Neural cell (in vitro differentiated cells): ENCODE results near the gene AFF2. TPM values are rescaled to one million over a fixed set of nuclear protein-coding genes. Genes with fewer than 3 reads are reported as not detected.

ENCODE experiments used
- H2AFZ ChIP-seq: fragments of 200-600, 300-800 bp; sonication (generic), shearing (Covaris generic); 2 replicates; pipeline ENCODE4 v1.6.0; 2014; ENCODE audit warnings: low read depth, mild to moderate bottlenecking, antibody characterized with exemption, low read length, moderate library complexity
- H3F3A ChIP-seq: fragments of 200-600 bp; shearing (Covaris generic); 2 replicates; pipeline ENCODE4 v1.6.1; 2016; ENCODE audit warnings: mild to moderate bottlenecking, moderate library complexity, mixed read lengths, antibody characterized with exemption, low read length; ENCODE audit not compliant: insufficient read depth, poor library complexity, severe bottlenecking
- H3K27ac ChIP-seq: fragments of 200-600, 300-800 bp; sonication (generic), shearing (Covaris generic); 2 replicates; pipeline ENCODE4 v1.5.1; 2014; ENCODE audit warnings: mild to moderate bottlenecking, low read length, moderate library complexity
- H3K27me3 ChIP-seq: fragments of 300-800, 200-600 bp; sonication (generic), shearing (Covaris generic); 2 replicates; pipeline ENCODE4 v1.6.0; 2014; ENCODE audit warnings: mild to moderate bottlenecking, low read depth, low read length, moderate library complexity; ENCODE audit not compliant: insufficient read depth
- H3K36me3 ChIP-seq: fragments of 300-800, 200-600 bp; sonication (generic), shearing (Covaris generic); 2 replicates; pipeline ENCODE4 v1.5.1; 2014; ENCODE audit warnings: mild to moderate bottlenecking, antibody characterized with exemption, low read length, moderate library complexity; ENCODE audit not compliant: insufficient read depth
- H3K4me2 ChIP-seq: fragments of 300-800, 200-600 bp; sonication (generic), shearing (Covaris generic); 2 replicates; pipeline ENCODE4 v1.6.0; 2014; ENCODE audit warnings: mild to moderate bottlenecking, low read length
- H3K4me3 ChIP-seq: fragments of 300-800, 200-600 bp; sonication (generic), shearing (Covaris generic); 2 replicates; pipeline ENCODE4 v1.5.1; 2014; ENCODE audit warnings: mild to moderate bottlenecking, low read length, moderate library complexity
- H3K79me2 ChIP-seq: fragments of 200-600 bp; shearing (Covaris generic); replicated peaks from 2 replicates; pipeline ENCODE4 v1.6.0; 2014; ENCODE audit warnings: mild to moderate bottlenecking, low read length, moderate library complexity; ENCODE audit not compliant: insufficient read depth
- H3K9ac ChIP-seq: fragments of 300-800, 200-600 bp; sonication (generic), shearing (Covaris generic); 2 replicates; pipeline ENCODE4 v1.6.1; 2016; ENCODE audit warnings: mild to moderate bottlenecking, low read length, mixed read lengths
- H3K9me2 ChIP-seq: fragments of 200-600 bp; shearing (Covaris generic); 2 replicates; pipeline ENCODE4 v1.6.1; 2016; ENCODE audit warnings: mild to moderate bottlenecking, low read length, mixed read lengths; ENCODE audit not compliant: insufficient read depth
- H3K9me3 ChIP-seq: fragments of 200-600, 300-800 bp; sonication (generic), shearing (Covaris generic); 2 replicates; pipeline ENCODE4 v1.6.1; 2016; ENCODE audit warnings: mild to moderate bottlenecking, mixed run types, low read length, moderate library complexity, mixed read lengths
- H4K20me1 ChIP-seq: fragments of 200-600 bp; shearing (Covaris generic); 2 replicates; pipeline ENCODE4 v1.6.1; 2016; ENCODE audit warnings: mild to moderate bottlenecking, mixed run types; ENCODE audit not compliant: insufficient read depth
- EP300 ChIP-seq: fragments of 450-650 bp; conservative IDR thresholded peaks from 2 replicates; pipeline ENCODE4 v1.6.1; 2014; ENCODE audit warnings: antibody characterized with exemption, mild to moderate bottlenecking, moderate library complexity; ENCODE audit not compliant: poor library complexity, severe bottlenecking
- EZH2 ChIP-seq: fragments of 200-600, 300-800 bp; shearing (Covaris generic), sonication (generic); IDR thresholded peaks from 2 replicates; pipeline ENCODE4 v1.6.1; 2014; ENCODE audit warnings: antibody characterized with exemption, low read length, borderline replicate concordance, mild to moderate bottlenecking; ENCODE audit not compliant: insufficient read depth, poor library complexity, severe bottlenecking
- MXI1 ChIP-seq: fragments of 450-650 bp; conservative IDR thresholded peaks from 2 replicates; pipeline ENCODE4 v1.6.1; 2014; ENCODE audit warnings: antibody characterized with exemption, mild to moderate bottlenecking; ENCODE audit not compliant: poor library complexity, severe bottlenecking
- POLR2AphosphoS5 ChIP-seq: IDR thresholded peaks from 2 replicates; pipeline ENCODE4 v1.6.1; 2012
- RAD21 ChIP-seq: fragments of 450-650 bp; conservative IDR thresholded peaks from 2 replicates; pipeline ENCODE4 v1.6.1; 2014; ENCODE audit warnings: antibody characterized with exemption, mild to moderate bottlenecking, moderate library complexity
- SMC3 ChIP-seq: fragments of 450-650 bp; conservative IDR thresholded peaks from 2 replicates; pipeline ENCODE4 v1.6.1; 2014; ENCODE audit warnings: antibody characterized with exemption, mild to moderate bottlenecking, moderate library complexity; ENCODE audit not compliant: poor library complexity
- TAF1 ChIP-seq: IDR thresholded peaks from 2 replicates; pipeline ENCODE4 v1.6.1; 2012; ENCODE audit warnings: low read depth
- polyA plus RNA-seq: library from polyadenylated mRNA; depleted of rRNA; stranded (reverse); fragments of >200 nt; gene quantifications from 2 replicates; pipeline ENCODE4 v1.2.3, GENCODE V29; 2014
- TF ChIP-seq, protein P1 (sequence below): IDR thresholded peaks from 2 replicates; pipeline ENCODE4 v1.6.1; 2012; ENCODE audit warnings: borderline replicate concordance
- TF ChIP-seq, protein P2 (sequence below): fragments of 450-650 bp; IDR thresholded peaks from 2 replicates; pipeline ENCODE4 v1.5.1; 2014; ENCODE audit warnings: antibody characterized with exemption, mild to moderate bottlenecking, moderate library complexity; ENCODE audit not compliant: poor library complexity, severe bottlenecking

Gene AFF2
- polyA plus RNA-seq, 1 donor from 2014 or later: 10.5 TPM

- Histone ChIP-seq H3K9me3 (no peaks in the 10 kb centered on the region), H3F3A (no peaks in the 10 kb centered on the region), H3K36me3 (no peaks in the 10 kb centered on the region), H3K9me2 (no peaks in the 10 kb centered on the region), H3K27ac (no peak overlapping the region), H3K27me3 (no peaks in the 10 kb centered on the region), H3K4me3 (no peak overlapping the region), H3K4me2 (no peak overlapping the region), H2AFZ (no peak overlapping the region), H4K20me1 (no peaks in the 10 kb centered on the region), H3K79me2 (no peaks in the 10 kb centered on the region), H3K9ac (no peak overlapping the region)
- TF ChIP-seq TAF1 (no peak), RAD21 (no peak), POLR2AphosphoS5 (no peak), SMC3 (no peak), EZH2 (no peak), MXI1 (no peak), EP300 (no peak)
- TF ChIP-seq, protein P1, sequence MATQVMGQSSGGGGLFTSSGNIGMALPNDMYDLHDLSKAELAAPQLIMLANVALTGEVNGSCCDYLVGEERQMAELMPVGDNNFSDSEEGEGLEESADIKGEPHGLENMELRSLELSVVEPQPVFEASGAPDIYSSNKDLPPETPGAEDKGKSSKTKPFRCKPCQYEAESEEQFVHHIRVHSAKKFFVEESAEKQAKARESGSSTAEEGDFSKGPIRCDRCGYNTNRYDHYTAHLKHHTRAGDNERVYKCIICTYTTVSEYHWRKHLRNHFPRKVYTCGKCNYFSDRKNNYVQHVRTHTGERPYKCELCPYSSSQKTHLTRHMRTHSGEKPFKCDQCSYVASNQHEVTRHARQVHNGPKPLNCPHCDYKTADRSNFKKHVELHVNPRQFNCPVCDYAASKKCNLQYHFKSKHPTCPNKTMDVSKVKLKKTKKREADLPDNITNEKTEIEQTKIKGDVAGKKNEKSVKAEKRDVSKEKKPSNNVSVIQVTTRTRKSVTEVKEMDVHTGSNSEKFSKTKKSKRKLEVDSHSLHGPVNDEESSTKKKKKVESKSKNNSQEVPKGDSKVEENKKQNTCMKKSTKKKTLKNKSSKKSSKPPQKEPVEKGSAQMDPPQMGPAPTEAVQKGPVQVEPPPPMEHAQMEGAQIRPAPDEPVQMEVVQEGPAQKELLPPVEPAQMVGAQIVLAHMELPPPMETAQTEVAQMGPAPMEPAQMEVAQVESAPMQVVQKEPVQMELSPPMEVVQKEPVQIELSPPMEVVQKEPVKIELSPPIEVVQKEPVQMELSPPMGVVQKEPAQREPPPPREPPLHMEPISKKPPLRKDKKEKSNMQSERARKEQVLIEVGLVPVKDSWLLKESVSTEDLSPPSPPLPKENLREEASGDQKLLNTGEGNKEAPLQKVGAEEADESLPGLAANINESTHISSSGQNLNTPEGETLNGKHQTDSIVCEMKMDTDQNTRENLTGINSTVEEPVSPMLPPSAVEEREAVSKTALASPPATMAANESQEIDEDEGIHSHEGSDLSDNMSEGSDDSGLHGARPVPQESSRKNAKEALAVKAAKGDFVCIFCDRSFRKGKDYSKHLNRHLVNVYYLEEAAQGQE: no peak
- TF ChIP-seq, protein P2, sequence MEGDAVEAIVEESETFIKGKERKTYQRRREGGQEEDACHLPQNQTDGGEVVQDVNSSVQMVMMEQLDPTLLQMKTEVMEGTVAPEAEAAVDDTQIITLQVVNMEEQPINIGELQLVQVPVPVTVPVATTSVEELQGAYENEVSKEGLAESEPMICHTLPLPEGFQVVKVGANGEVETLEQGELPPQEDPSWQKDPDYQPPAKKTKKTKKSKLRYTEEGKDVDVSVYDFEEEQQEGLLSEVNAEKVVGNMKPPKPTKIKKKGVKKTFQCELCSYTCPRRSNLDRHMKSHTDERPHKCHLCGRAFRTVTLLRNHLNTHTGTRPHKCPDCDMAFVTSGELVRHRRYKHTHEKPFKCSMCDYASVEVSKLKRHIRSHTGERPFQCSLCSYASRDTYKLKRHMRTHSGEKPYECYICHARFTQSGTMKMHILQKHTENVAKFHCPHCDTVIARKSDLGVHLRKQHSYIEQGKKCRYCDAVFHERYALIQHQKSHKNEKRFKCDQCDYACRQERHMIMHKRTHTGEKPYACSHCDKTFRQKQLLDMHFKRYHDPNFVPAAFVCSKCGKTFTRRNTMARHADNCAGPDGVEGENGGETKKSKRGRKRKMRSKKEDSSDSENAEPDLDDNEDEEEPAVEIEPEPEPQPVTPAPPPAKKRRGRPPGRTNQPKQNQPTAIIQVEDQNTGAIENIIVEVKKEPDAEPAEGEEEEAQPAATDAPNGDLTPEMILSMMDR: no peak
Observed at GRCh38 chrX:149010013-149010852, 509.8 kb downstream of the AFF2 start.

GRCh38 chrX:149010853-149011224, 510.4 kb downstream of the AFF2 start:
- no peak overlapping the region for H2AFZ ChIP-seq
- no peaks in the 10 kb centered on the region for H3K9me3 ChIP-seq
- H3K79me2 ChIP-seq: no peaks in the 10 kb centered on the region
- H3K9ac ChIP-seq: no peak overlapping the region
- H4K20me1 ChIP-seq: no peaks in the 10 kb centered on the region
- H3K4me3 ChIP-seq: no peak overlapping the region
- H3K27ac ChIP-seq: no peak overlapping the region
- TF ChIP-seq MXI1 (no peak), RAD21 (no peak), TAF1 (no peak), SMC3 (no peak), EZH2 (no peak), EP300 (no peak), POLR2AphosphoS5 (no peak)
- TF ChIP-seq, protein P2: no peak
- TF ChIP-seq, protein P1: no peak
- H3K9me2 ChIP-seq: no peaks in the 10 kb centered on the region
- H3K27me3 ChIP-seq: no peaks in the 10 kb centered on the region
- H3F3A ChIP-seq: no peaks in the 10 kb centered on the region
- H3K4me2 ChIP-seq: no peak overlapping the region
- no peaks in the 10 kb centered on the region for H3K36me3 ChIP-seq
